ENCODE measurements around the gene MARK3.

MARK3 gene

GRCh38 chr14:103474893-103475292 lies 89.7 kb downstream of the MARK3 start:
- intact Hi-C loops (cut with DNase I), result no loop called here
- DNase-seq, result no peak

- intact Hi-C loops (cut with DNase I), result no loop called here
- no peak for DNase-seq
These were observed 90.8 kb downstream of the MARK3 start for GRCh38 chr14:103476065-103476464.

- DNase-seq, result no peak
- intact Hi-C loops (cut with DNase I), result no loop called here
These were observed 91.4 kb downstream of the MARK3 start for GRCh38 chr14:103476631-103477030.

- intact Hi-C loops (cut with DNase I), result no loop called here
- DNase-seq, result no peak
These were observed 95.4 kb downstream of the MARK3 start for GRCh38 chr14:103480595-103480994.

- intact Hi-C loops (cut with DNase I), result no loop called here
- DNase-seq, result no peak
These were observed 98.4 kb downstream of the MARK3 start for GRCh38 chr14:103483600-103483999.

- DNase-seq, result no peak
- intact Hi-C loops (cut with DNase I), result no loop called here
These were observed 100.3 kb downstream of the MARK3 start for GRCh38 chr14:103485504-103485903.

GRCh38 chr14:103488071-103488470 lies 102.9 kb downstream of the MARK3 start:
- DNase-seq, result no peak

GRCh38 chr14:103488960-103489359 lies 103.7 kb downstream of the MARK3 start:
- no peak for DNase-seq
- intact Hi-C loops (cut with DNase I), result no loop called here

More at GRCh38 chr14:103488071-103488470, 102.9 kb downstream of the MARK3 start:
- intact Hi-C loops (cut with DNase I), result no loop called here

GRCh38 chr14:103489621-103490020 lies 104.4 kb downstream of the MARK3 start:
- intact Hi-C loops (cut with DNase I), result no loop called here
- no peak for DNase-seq

GRCh38 chr14:103491691-103492090 lies 106.5 kb downstream of the MARK3 start:
- intact Hi-C loops (cut with DNase I), result no loop called here
- DNase-seq, result no peak

GRCh38 chr14:103492156-103492925 lies 107.1 kb downstream of the MARK3 start:
- no peak for DNase-seq
- intact Hi-C loops (cut with DNase I), result no loop called here

- intact Hi-C loops (cut with DNase I), result no loop called here
- no peak for DNase-seq
These were observed 110.6 kb downstream of the MARK3 start for GRCh38 chr14:103495854-103496253.

- DNase-seq, result no peak
- intact Hi-C loops (cut with DNase I), result no loop called here
These were observed 111.6 kb downstream of the MARK3 start for GRCh38 chr14:103496776-103497175.

GRCh38 chr14:103499709-103500108 lies 114.5 kb downstream of the MARK3 start:
- peak in 2 of 10 donors; percentile 27 to 57 for DNase-seq
- intact Hi-C loops (cut with DNase I), result loop anchor here (1.0 to 10.0 kb wide), 2 partner anchors 47 to 105 kb away; no protein-coding TSS in a partner anchor

- DNase-seq, result peak; percentile 86 to 99 (median 96)
These were observed 115.2 kb downstream of the MARK3 start for GRCh38 chr14:103500148-103500990.

GRCh38 chr14:103501041-103501870 lies 116.0 kb downstream of the MARK3 start:
- DNase-seq, result peak in 2 of 10 donors; percentile 62 to 79
- intact Hi-C loops (cut with DNase I), result loop anchor here (10.0 kb wide), 1 partner anchor 106 kb away; no protein-coding TSS in a partner anchor

More at GRCh38 chr14:103500148-103500990, 115.2 kb downstream of the MARK3 start:
- intact Hi-C loops (cut with DNase I), result loop anchor here (1.0 to 10.0 kb wide), 2 partner anchors 46 to 106 kb away; no protein-coding TSS in a partner anchor

- intact Hi-C loops (cut with DNase I), result loop anchor here (10.0 kb wide), 1 partner anchor 107 kb away; no protein-coding TSS in a partner anchor
- DNase-seq, result peak in 4 of 10 donors; percentile 13 to 89 (median 60)
These were observed 116.9 kb downstream of the MARK3 start for GRCh38 chr14:103501921-103502669.

GRCh38 chr14:103502877-103503276 lies 117.7 kb downstream of the MARK3 start:
- intact Hi-C loops (cut with DNase I), result loop anchor here (10.0 kb wide), 1 partner anchor 108 kb away; no protein-coding TSS in a partner anchor
- peak in 2 of 10 donors; percentile 61 to 76 for DNase-seq

GRCh38 chr14:103503296-103503695 lies 118.1 kb downstream of the MARK3 start:
- intact Hi-C loops (cut with DNase I), result loop anchor here (10.0 kb wide), 1 partner anchor 108 kb away; no protein-coding TSS in a partner anchor
- DNase-seq, result peak in 2 of 10 donors; percentile 11 to 52
